HG03097 (cell line): Measurements from ENCODE around the gene IL2RA.
"Not testable (repeated sequence)": the region's sequence is repeated elsewhere in the genome, so short reads cannot be mapped to it uniquely, and the experiment has no call there.

Experiments used
- ATAC-seq: cut with Tn5 transposase; IDR thresholded peaks from one replicate; pipeline ENCODE4 v1.9.1; 2021; ENCODE audit not compliant: unreplicated experiment, low FRiP score

IL2RA gene

DNA sequence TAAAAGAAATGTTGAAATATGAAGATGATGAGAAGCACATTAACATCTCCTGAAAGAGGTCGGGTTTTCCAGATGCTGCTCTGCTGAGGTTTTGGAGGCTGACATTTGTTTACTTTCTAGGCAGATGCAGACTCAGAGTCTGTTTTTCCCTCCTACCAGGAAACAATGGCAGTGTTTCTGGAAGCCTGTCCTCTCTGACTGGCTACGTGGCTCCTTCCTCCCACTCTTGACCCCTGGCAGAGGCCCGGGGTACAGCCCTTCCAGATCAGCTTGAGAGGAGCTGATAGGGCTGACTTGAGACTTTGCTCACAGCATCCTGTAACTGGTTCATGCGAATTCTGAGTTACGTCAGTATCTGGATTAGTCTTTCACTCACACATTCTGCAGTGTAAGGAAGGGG lies 43.7 kb downstream of the IL2RA start:
- ATAC-seq: no peak

DNA sequence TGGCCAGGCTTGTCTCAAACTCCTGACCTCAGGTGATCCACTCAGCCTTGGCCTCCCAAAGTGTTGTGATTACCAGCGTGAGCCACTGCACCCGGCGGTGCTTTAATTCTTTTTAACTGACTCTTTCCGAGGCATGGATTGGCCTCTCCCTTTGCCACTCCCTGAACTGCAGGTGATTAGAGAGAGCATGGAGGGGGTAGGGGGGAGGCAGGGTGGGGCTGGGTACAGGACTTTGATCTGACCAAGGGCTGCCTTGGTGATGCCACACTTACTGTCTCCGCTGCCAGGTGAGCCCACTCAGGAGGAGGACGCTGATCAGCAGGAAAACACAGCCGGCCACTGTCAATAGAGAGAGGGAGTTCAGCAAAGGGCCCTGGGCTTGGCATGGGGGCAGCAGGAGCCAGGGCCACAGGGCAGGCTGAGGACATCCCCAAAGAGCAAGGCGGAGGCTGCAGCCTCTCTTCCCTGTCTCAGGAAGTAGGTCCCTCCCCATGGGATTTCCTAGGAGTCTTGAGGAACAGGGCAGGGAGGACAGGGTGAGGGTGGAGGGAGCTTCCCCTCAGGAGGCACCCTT lies 44.3 kb downstream of the IL2RA start:
- no peak for ATAC-seq

DNA sequence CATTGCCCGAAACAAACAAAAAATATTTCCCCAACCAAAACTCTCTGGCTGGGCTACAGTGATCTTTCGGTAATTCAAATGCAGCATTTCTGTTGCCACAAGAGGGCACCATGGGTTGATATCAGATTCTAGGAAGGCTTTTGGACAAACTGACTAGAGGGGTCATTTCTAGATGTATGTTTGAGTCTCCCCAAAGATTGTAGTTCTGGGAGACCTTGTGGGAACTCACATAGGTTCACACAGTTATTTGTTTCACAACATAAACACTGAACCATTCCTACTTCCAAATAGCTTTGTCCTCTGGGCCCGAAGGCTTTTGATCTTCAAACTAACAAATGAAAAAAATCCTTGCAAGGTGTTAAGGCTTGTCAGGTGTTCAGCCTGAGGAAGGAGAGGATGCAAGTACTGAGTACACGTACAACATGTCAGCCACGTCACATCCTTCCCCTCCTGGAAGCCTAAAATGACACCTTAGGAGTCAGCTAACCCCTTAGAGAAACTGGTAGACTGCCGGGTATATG lies 47.9 kb downstream of the IL2RA start:
- no peak for ATAC-seq

DNA sequence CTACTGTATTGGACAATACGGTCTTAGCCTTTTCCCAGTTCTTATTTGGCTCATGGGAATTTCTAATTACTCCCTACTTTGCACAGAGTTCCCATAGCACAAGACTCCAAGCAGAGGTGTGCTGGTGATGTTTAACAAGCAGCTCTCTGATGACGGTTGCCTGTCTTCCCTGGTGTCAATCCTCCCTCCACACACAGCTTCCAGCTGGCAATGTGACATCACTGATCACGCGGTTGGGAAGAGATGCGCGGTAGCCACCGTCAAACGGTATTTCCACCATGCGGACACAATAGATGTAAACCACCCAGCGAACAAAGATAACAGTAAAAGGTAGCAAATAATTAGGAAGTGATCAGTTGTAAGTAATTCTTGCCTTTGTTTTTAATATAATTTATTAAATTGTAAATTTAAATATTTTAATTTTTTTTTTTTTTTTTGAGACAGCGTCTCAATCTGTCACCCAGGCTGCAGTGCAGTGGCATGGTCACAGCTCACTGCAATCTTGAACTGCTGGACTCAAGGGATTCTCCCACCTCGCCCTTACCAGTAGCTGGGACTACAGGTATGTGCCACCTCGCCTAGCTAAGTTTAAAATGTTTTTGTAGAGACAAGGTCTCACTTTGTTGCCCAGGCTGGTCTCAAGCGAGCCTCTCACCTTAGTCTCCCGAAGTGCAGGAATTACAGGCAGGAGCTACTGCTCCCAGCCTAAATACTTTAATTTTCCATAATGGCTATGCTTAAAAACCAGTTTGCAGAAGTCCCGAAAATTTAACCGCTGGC lies 48.6 kb downstream of the IL2RA start:
- ATAC-seq: no peak

DNA sequence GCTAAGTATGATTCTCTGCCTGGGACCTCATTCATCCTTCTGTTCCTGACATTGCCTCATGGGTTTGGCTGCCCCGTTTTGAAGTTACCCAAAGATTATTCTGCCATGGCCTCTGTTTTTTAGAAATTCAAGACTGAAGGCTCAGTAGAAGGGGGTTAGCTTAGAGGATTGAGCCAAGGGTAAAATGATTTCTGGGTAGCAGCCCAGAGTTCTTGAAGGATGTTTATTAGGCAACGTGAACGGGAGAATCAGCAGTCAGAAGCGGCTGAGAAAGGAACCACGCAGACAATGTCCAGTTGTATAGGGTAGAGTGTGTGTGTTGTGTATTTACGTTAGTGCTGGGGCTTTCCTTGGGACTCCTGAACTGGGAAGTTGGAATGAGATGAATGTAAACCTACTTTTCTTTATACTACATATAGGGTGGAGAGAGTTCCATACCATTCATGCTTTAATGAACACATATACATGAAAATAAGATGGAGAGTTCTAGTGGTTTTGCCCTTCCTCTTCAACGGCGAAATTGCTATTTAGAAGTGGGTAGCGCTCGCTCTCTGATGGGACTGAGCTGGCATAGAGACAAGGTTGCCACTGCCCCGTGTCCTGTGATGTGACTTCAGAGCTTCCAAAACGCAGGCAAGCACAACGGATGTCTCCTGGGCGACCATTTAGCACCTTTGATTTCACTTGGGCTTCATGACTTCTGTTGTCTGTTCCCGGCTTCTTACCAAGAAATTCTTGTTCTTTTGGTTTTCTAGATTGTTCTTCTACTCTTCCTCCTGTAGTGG lies 49.9 kb downstream of the IL2RA start:
- ATAC-seq: no peak

DNA sequence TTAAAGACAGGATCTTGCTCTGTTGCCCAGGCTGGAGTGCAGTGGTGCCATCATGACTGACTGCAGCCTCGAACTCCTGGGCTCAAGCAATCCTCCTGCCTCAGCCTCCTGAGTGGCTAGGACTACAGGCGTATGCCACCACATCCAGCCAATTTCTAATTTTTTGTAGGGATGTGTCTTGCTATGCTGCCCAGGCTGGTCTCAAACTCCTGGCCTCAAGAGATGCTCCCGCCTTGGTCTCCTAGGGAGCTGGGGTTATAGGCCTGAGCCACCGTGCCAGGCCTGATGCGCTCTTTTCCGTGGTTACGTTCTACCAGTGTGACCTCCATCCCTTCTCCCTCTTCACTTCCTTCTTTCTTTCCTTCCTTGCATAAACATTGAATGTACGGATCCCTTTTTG lies 50.6 kb downstream of the IL2RA start:
- no peak for ATAC-seq

DNA sequence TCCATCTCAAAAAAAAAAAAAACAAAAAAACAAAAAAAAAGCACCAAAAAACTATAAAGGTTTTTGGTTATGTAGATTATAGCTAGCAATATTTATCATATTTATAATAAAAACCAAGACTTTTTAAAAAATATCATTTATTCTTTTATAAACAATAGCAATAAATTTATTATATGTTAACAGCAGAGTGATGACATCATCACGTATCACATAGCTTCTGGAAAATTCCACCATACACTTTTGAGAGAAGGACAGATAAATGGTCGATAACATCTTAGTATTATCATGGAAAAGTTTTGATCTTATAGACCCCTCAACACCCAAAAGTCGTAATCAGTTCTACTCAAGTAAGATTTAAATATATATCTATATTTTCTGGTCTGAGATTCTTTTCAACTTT lies 51.6 kb downstream of the IL2RA start:
- no peak for ATAC-seq

DNA sequence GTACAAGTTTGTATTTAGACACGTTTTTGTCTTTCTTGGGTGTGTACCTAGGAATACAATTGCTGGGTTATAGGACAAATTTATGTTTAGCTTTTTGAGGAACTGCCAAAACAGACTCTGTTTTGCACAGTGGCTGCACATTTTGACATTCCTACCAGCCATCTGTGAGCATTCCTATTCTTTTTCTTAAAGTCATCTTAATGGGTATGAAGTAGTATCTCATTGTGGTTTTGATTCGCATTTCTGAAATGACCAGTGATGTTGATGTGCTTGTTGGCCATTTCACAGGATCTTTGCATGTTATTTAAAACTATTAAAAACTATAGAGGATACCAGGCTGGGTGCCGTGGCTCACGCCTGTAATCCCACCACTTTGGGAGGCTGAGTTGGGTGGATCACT lies 52.2 kb downstream of the IL2RA start:
- ATAC-seq: no peak

DNA sequence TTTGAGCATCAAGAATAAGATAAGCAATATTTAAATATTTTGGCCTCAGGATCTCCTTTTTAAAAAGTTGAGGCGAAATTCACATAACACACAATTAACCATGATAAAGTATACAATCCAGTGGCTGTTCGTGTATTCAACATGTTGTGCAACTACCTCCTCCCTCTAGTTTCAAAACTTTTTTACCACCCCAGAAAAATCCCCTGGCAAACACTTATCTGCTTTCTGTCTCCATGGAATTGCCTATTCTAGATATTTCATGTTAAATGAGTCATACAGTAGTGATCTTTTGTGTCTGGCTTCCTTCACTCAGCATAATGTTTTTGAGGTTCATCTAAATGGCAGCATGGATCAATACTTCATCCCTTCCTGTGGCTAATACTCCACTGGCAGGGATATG lies 53.0 kb downstream of the IL2RA start:
- ATAC-seq: no peak

DNA sequence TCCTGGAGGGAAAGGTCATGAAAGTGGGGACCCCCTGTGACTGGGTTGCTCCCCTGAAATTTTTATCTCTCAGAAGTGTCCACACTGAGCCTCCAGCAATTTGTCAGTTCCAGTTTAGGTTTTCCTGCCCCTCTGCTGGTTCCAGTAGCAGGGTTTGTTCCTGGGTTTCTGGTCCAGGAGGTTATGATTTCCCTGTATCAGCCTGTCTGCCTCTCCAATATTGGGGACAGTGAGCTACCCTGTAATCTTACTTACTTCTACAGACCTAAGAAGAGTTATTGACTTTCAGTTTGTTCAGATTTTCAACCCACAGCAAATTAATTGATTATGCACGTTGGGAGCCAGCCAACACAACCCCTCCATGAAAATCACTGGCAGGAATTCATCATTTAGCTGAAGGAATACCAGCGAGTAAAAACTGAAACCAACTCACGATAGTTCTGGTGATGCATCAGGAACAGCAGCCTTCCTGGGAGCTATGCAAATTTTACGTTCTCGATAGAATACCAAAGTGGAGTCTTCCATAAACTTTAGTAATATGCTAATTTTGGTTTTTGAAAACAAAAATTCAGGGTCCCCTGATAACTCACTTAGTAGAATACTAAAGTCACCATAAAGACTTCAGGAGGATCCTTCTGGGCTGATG lies 53.5 kb downstream of the IL2RA start:
- ATAC-seq: no peak

DNA sequence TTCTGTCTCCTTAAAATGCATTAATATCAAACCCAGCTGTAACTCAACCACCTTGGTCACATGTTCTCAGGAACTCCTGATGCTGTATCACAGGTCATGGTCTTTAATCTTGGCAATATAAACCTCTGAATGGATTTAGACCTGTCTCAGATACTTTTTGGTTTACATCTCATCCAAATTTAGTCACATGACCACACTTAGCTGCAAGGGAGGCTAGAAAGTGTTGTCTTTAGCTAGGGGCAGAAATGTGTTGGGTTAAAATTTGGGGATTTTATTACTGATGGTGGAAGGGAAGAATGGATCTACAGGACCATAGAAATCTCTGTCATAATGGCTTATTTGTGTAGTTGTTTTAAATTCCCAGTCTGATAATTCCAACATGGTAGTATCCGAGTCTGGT lies 55.2 kb downstream of the IL2RA start:
- ATAC-seq: no peak

DNA sequence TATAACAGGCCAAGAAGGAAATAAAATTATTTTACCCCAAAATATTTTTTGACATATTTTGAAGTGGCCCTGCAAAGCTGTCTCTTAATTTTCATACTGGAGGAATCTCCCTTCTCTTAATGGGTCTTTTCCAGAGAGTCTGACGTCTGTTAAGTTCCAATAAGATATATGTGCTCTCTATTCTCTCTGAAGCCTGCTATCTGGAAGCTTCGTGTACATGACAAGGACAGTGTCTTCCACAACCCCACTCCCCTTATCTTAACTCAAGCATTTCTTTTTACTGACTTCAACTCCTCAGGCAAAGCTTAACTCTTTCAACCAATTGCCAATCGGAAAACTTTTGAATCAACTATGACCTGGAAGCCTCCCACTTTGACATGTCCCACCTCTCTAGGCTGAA lies 55.6 kb downstream of the IL2RA start:
- no peak for ATAC-seq

DNA sequence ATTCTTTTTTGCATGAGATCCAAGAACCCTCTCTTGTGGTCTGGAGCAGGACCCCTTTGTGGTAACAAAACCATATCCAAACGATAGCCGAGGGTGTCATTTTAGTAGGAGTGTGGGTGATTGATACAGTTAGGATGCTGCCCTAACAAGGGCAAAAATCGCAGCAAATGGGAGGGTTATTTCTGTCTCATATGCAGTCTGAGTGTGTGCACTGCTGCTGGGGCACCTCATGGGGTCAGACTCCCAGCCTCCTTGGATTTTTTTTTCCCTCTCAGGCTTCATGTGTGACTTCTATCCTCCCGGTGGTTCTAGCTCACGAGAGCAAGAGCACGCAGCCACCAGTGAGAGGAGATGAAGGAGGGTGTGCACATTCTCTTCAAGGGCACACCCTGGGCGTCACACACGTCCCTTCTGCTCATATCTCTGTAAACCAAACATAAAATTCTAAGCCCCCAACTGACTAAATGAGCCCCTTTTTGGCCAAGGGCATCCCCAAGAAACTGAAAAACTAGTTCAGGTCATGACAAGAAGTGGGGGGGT lies 56.2 kb downstream of the IL2RA start:
- no peak for ATAC-seq

DNA sequence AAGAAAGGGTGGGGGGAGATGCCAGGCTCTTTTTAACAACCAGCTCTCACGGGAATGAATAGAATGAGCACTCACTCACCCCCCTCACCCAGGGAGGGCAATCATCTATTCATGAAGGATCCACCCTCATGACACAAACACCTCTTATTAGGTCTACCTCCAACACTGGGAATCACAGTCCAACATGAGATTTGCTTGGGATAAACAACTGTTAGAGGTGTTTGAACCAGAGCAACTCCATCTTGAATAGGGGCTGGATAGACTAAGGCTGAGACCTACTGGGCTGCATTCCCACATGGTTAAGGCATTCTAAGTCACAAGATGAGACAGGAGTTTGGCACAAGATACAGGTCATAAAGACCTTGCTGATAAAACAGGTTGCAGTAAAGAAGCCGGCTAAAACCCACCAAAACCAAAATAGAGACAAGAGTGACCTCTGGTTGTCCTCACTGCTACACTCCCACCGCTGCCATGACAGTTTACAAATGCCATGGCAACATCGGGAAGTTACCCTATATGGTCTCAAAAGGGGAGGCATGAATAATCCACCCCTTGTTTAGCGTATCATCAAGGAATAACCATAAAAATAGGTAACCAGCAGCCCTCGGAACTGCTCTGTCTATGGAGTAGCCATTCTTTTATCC lies 56.9 kb downstream of the IL2RA start:
- ATAC-seq: not testable (repeated sequence)

DNA sequence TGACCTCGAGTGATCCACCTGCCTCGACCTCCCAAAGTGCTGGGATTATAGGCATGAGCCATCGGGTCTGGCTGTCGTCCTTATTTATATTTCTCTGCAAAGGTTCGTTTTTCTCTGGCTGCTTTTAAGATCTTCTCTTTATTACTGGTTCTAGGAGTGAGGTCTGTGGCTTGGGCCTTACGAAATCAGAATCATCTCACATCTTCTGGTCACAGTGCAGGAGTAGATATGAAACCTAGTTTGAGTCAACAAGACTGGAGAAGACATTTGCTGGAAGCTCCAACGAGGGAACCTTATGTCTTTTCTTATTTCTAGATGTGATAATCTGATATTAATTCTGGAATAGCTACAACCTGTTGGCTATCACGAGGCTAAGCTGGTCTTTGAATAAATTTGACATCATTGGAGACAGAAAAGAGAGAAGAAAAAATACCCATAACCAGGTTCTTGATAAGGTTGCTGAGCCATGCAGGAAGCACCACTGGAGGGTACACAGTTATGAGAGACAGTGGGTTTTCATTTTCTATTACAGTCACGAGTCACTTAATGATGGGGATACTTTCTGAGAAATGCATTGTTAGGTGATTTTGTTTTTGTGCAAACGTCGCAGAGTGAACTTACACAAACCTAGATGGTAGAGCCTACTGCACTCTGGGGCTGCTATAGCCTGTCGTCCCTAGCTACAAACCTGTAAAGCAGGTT lies 59.2 kb downstream of the IL2RA start:
- no peak for ATAC-seq

DNA sequence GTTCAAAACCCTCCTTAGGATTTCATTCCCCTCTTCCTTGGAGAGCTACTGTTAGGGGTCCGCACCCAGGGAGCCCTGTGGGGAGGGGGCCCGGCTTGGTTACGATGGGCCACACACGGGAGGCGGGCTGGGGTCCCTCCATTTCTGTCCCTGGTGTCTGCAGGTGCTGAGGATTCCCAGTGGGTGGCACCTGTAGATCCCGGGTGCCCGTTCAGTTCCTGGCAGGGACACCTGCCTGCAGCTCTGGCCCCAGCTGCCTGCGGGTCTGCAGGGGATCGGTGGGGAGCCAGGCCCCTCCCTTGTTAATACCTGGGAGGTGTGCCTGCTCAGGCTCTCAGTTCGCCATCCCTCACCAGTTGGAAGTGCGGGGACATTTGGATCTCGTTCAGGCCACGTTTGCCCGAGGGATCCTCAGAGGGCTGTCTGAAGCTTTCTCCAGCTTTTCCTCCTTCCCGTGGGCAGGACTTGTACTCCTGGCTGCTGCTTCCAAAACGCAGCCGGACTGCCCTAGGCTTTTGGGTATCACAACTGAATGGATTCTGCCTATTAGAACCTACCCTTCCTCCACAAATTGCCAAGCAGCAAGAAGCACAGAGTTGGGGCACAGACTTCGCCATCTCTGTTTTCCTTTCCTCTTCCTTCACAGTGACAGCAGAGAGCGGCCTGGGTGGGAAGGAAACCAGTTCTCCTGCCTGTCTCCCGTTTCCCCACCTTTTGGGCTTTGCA lies 62.6 kb downstream of the IL2RA start:
- ATAC-seq: no peak

DNA sequence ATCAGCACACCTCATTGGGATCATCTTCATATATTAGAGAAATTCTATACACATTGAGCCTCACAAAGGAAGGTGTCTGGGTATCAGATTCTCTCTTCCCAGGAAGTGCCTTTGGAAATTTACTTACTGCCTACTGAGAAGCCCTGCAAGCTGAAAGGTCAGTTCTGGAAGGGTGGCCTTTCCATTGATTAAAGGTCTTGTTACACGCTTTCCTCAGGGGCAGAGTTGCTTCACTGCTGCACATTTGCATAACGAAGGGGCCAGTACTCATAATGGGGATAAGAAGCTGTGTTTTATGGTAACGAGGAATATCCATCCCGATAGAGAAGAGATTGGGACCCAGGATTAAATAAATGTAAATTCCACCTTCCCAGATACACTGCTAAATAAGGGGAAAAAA lies 65.5 kb downstream of the IL2RA start:
- no peak for ATAC-seq

DNA sequence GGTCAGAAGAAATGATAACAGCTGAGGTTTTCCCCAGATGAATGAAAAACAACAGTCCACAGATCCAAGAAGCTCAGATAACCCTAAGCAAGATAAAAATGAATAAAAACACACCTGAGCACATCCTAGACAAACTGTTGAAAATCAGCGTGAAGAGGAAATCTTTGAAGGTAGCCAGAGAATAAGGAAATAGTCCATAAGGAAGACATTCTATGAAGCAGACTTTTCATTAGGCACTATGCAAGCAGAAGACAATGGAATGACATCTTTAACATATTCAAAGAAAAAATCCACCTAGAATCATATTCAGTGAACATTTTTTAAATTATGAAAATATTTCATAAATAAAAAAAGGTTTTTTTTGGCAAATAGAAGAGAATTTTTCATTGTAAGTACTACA lies 69.8 kb downstream of the IL2RA start:
- no peak for ATAC-seq

DNA sequence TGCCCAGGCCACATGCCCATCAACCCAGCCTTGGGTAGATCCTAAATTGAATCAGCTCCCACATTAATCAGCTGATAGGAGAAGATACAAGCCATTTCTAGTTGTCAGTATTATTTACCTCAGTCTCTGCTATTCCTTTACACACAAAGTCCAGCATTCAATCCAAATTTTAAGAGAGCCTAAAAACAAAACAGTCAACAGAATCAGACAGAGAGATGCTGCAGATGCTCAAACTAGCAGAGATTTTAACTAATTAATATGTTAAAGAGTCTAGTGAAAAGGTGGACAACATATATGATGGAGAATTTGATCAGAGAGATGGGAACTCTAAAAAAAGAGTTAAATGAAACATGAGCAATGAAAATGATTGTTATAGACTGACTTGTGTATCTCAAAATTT lies 70.5 kb downstream of the IL2RA start:
- no peak for ATAC-seq
